SW 1271 (cell line): ENCODE data around the gene RUNX2.
A peak's percentile ranks its signal among the peaks of the same experiment; 100 is the strongest.

ENCODE experiments used
- DNase-seq, 2 experiments: peaks; one replicate each; lab custom pipeline; 2025; lab: John Stamatoyannopoulos, UW

The RUNX2 gene

GRCh38 chr6:45351667-45352066 is 23.5 kb downstream of the RUNX2 start:
- no peak for DNase-seq

- DNase-seq: no peak
Measured at GRCh38 chr6:45353654-45354053, 25.5 kb downstream of the RUNX2 start.

- DNase-seq: no peak
Measured at GRCh38 chr6:45364466-45364865, 36.3 kb downstream of the RUNX2 start.

GRCh38 chr6:45365036-45365435 is 36.9 kb downstream of the RUNX2 start:
- DNase-seq: no peak

- DNase-seq: no peak
Measured at GRCh38 chr6:45366534-45366933, 38.4 kb downstream of the RUNX2 start.

GRCh38 chr6:45367999-45368398 is 39.9 kb downstream of the RUNX2 start:
- DNase-seq: no peak

- DNase-seq: no peak
Measured at GRCh38 chr6:45369870-45370269, 41.7 kb downstream of the RUNX2 start.

GRCh38 chr6:45371924-45372573 is 43.9 kb downstream of the RUNX2 start:
- DNase-seq: no peak

- no peak for DNase-seq
Measured at GRCh38 chr6:45375449-45375848, 47.3 kb downstream of the RUNX2 start.

GRCh38 chr6:45376310-45377042 is 48.3 kb downstream of the RUNX2 start:
- no peak for DNase-seq

GRCh38 chr6:45377043-45377553 is 49.0 kb downstream of the RUNX2 start:
- peak in 1 of 2 experiments; percentile 61 for DNase-seq

GRCh38 chr6:45377554-45378333 is 49.6 kb downstream of the RUNX2 start, which contains the start of gene SUPT3H:
Gene SUPT3H, minus strand, starts transcription at chr6:45377934.
- peak; percentile 83 to 93 for DNase-seq

- DNase-seq: peak in 1 of 2 experiments; percentile 87
Measured at GRCh38 chr6:45378334-45378926, 50.3 kb downstream of the RUNX2 start.

GRCh38 chr6:45382391-45382790 is 54.3 kb downstream of the RUNX2 start:
- DNase-seq: no peak

GRCh38 chr6:45386501-45386900 is 58.4 kb downstream of the RUNX2 start:
- DNase-seq: no peak

GRCh38 chr6:45387236-45387635 is 59.1 kb downstream of the RUNX2 start:
- no peak for DNase-seq

- DNase-seq: no peak
Measured at GRCh38 chr6:45388328-45388727, 60.2 kb downstream of the RUNX2 start.

GRCh38 chr6:45394586-45395095 is 66.5 kb downstream of the RUNX2 start:
- no peak for DNase-seq

GRCh38 chr6:45398075-45398813 is 70.1 kb downstream of the RUNX2 start:
- no peak for DNase-seq

- no peak for DNase-seq
Measured at GRCh38 chr6:45400021-45400420, 71.9 kb downstream of the RUNX2 start.

- DNase-seq: no peak
Measured at GRCh38 chr6:45411959-45412358, 83.8 kb downstream of the RUNX2 start.
